B cell (primary cell): ENCODE results near the gene POMP. TPM values are rescaled to one million over a fixed set of nuclear protein-coding genes. Genes with fewer than 3 reads are reported as not detected.

Experiments
- ATAC-seq: fragments of 200-7000 bp; cut with Tn5 transposase; one replicate; pipeline ENCODE4 v1.10.0; 2021; ENCODE audit warnings: low read depth, mild to moderate bottlenecking, moderate number of reproducible peaks, moderate library complexity
- CTCF ChIA-PET: fragments of 350-600 bp; sonication (Branson Sonifier 250); formaldehyde crosslinking; loops from one replicate; lab custom pipeline; 2021; ENCODE audit warnings: antibody characterized with exemption, inconsistent platforms; lab: Charles Lee
- POLR2A ChIA-PET: fragments of 350-600 bp; sonication (Branson Sonifier 250); formaldehyde crosslinking; loops from one replicate; lab custom pipeline; 2021; ENCODE audit warnings: antibody characterized with exemption; lab: Charles Lee
- DNase-seq: peaks from one replicate; pipeline ENCODE4 v3.0.0; 2013
- H2AFZ ChIP-seq: 2 replicates; pipeline ENCODE4 v1.6.1; 2012; ENCODE audit warnings: mild to moderate bottlenecking, low read depth, low read length; ENCODE audit not compliant: insufficient read depth, poor library complexity, severe bottlenecking
- H3K27ac ChIP-seq, 2 donors: 1 replicate in 1 of 2; 2 replicates in 1 of 2; pipeline ENCODE4 v1.5.1; 2012 to 2013; ENCODE audit warnings: low read length in 2 of 2, mild to moderate bottlenecking in 2 of 2, moderate library complexity in 1 of 2
- H3K27me3 ChIP-seq, 4 experiments: fragments of 200-600 bp in 1 of 4; sonication (generic) in 1 of 4; replicated peaks in 1 of 4; 1 replicate in 2 of 4; 2 replicates in 2 of 4; pipeline versions ENCODE4 v1.6.1 to v1.7.0; 2013 to 2016; ENCODE audit warnings: low read length in 3 of 4, mild to moderate bottlenecking in 2 of 4, mixed read lengths in 1 of 4, moderate library complexity in 1 of 4; ENCODE audit not compliant: insufficient read depth in 4 of 4, control insufficient read depth in 3 of 4; ENCODE audit errors: control extremely low read depth in 1 of 4
- H3K36me3 ChIP-seq, 2 experiments: replicated peaks in 1 of 2; 1 replicate in 1 of 2; 2 replicates in 1 of 2; pipeline versions ENCODE4 v1.6.1 to v1.7.1; 2013; ENCODE audit warnings: low read length in 1 of 2; ENCODE audit not compliant: insufficient read depth in 2 of 2, control insufficient read depth in 1 of 2; ENCODE audit errors: control extremely low read depth in 1 of 2, extremely low read depth in 1 of 2
- H3K4me1 ChIP-seq, 2 donors: fragments of 200-600 bp in 1 of 2; sonication (generic) in 1 of 2; 1 replicate in 1 of 2; 2 replicates in 1 of 2; pipeline versions ENCODE4 v1.5.1 to v1.6.1; 2013 to 2017; ENCODE audit warnings: low read length in 2 of 2; ENCODE audit not compliant: control insufficient read depth in 2 of 2, insufficient read depth in 2 of 2
- H3K4me2 ChIP-seq: replicated peaks from 2 replicates; pipeline ENCODE3; 2012; ENCODE audit warnings: mild to moderate bottlenecking, low read depth, low read length; ENCODE audit not compliant: poor library complexity, severe bottlenecking
- H3K4me3 ChIP-seq, 5 experiments: fragments of 200-600 bp in 1 of 5; sonication (generic) in 1 of 5; 1 replicate in 3 of 5; 2 replicates in 2 of 5; pipeline versions ENCODE4 v1.5.1 to v1.7.0; 2011 to 2016; ENCODE audit warnings: low read length in 4 of 5, mild to moderate bottlenecking in 4 of 5, low read depth in 2 of 5, control low read depth in 1 of 5, moderate library complexity in 1 of 5; ENCODE audit not compliant: insufficient read depth in 1 of 5; ENCODE audit errors: control extremely low read depth in 1 of 5, extremely low read depth in 1 of 5
- H3K79me2 ChIP-seq: fragments of 200-600 bp; sonication (generic); one replicate; pipeline ENCODE4 v1.6.0; 2016; ENCODE audit warnings: low read length; ENCODE audit not compliant: control insufficient read depth, insufficient read depth
- H3K9ac ChIP-seq: fragments of 200-600 bp; sonication (generic); 2 replicates; pipeline ENCODE4 v1.6.1; 2017; ENCODE audit warnings: mild to moderate bottlenecking, low read length, moderate library complexity
- H3K9me3 ChIP-seq, 3 donors: one replicate each; pipeline versions ENCODE4 v1.6.1 to v1.7.1; 2013; ENCODE audit warnings: low read length in 2 of 3; ENCODE audit not compliant: control insufficient read depth in 2 of 3, insufficient read depth in 1 of 3; ENCODE audit errors: control extremely low read depth in 1 of 3
- H4K20me1 ChIP-seq: 2 replicates; pipeline ENCODE4 v1.6.0; 2012; ENCODE audit warnings: mild to moderate bottlenecking, low read length; ENCODE audit not compliant: insufficient read depth, control insufficient read depth, poor library complexity, severe bottlenecking
- H3K27ac Mint-ChIP-seq: one replicate; pipeline ENCODE4 v1.8.0; 2021; ENCODE audit warnings: mixed read lengths
- H3K27me3 Mint-ChIP-seq: one replicate; pipeline ENCODE4 v1.8.0; 2021; ENCODE audit warnings: mixed read lengths
- H3K4me1 Mint-ChIP-seq: one replicate; pipeline ENCODE4 v1.8.0; 2021; ENCODE audit warnings: mixed read lengths
- H3K4me3 Mint-ChIP-seq: one replicate; pipeline ENCODE4 v1.8.0; 2021; ENCODE audit warnings: mixed read lengths
- H3K9me3 Mint-ChIP-seq: one replicate; pipeline ENCODE4 v1.8.0; 2022; ENCODE audit warnings: mixed read lengths; ENCODE audit not compliant: insufficient read depth
- CTCF ChIP-seq: fragments of 200-600 bp; IDR thresholded peaks from one replicate; pipeline ENCODE4 v1.8.0; 2022; ENCODE audit warnings: antibody characterized with exemption, mild to moderate bottlenecking
- EZH2 ChIP-seq: IDR thresholded peaks from 2 replicates; pipeline ENCODE4 v1.6.1; 2012; ENCODE audit warnings: borderline replicate concordance, low read depth, mild to moderate bottlenecking, moderate library complexity, low read length; ENCODE audit not compliant: insufficient read depth, poor library complexity, severe bottlenecking
- WGBS: methylation state at CpG from one replicate; pipeline ENCODE4 v1.1.5; 2013; ENCODE audit warnings: missing lambda C conversion rate; ENCODE audit not compliant: insufficient coverage; 5-methylcytosine and 5-hydroxymethylcytosine counted together
- intact Hi-C: fragments of 100-400 bp; cut with micrococcal nuclease; formaldehyde crosslinking; loops from one replicate; pipeline ENCODE4 v1.10.0; 2022
- polyA plus RNA-seq: library from polyadenylated mRNA; depleted of rRNA; stranded (reverse); fragments of >200 nt; gene quantifications from 2 replicates; pipeline ENCODE4 v1.2.3, GENCODE V29; 2012
- total RNA-seq, 2 donors: library from RNA; stranded (reverse); fragments of 120-200 nt in 1 of 2; gene quantifications; 1 replicate in 1 of 2; 2 replicates in 1 of 2; pipeline versions ENCODE4 v1.2.3 to v1.2.4, GENCODE V29; 2013 to 2022

The POMP gene
- total and polyA plus RNA-seq, 2 donors (not counting 1 experiment from before 2014, with no cell fraction given): 14.0 to 28.7 TPM

- H3K27ac Mint-ChIP-seq: no peak overlapping the region
- ATAC-seq (no peak), DNase-seq (no peak)
- peaks cover 25 to 28% of the 10 kb centered on the region in 2 donors for H3K4me1 ChIP-seq
- H3K4me3 ChIP-seq: no peak overlapping the region
- WGBS: no CpG with 5 or more reads among the region's 1 CpG
- POLR2A ChIA-PET: no interaction called here
- intact Hi-C loops: no loop called here
- TF ChIP-seq EZH2 (no peak), CTCF (no peak)
- peaks cover 3 to 4% of the 10 kb centered on the region in 2 experiments for H3K36me3 ChIP-seq
- H3K79me2 ChIP-seq: peaks cover 98% of the 10 kb centered on the region
- H2AFZ ChIP-seq: no peak overlapping the region
- peaks cover 35% of the 10 kb centered on the region for H3K4me1 Mint-ChIP-seq
- H4K20me1 ChIP-seq: no peaks in the 10 kb centered on the region
- no peak overlapping the region for H3K4me3 Mint-ChIP-seq
- H3K27ac ChIP-seq: peak overlapping the region in 1 of 2 donors; percentile 11
- H3K27me3 ChIP-seq: no peaks in the 10 kb centered on the region
- H3K27me3 Mint-ChIP-seq: no peaks in the 10 kb centered on the region
- H3K9ac ChIP-seq: no peak overlapping the region
- CTCF ChIA-PET: no interaction called here
- H3K9me3 ChIP-seq: peaks cover 0 to 1% (median 0%) of the 10 kb centered on the region in 3 donors
- no peak overlapping the region for H3K4me2 ChIP-seq
- no peaks in the 10 kb centered on the region for H3K9me3 Mint-ChIP-seq
These were observed 4.7 kb upstream of the POMP start for GRCh38 chr13:28654276-28654675.

GRCh38 chr13:28655561-28655960, 3.4 kb upstream of the POMP start:
- Mint-ChIP-seq H3K9me3 (no peaks in the 10 kb centered on the region), H3K4me1 (peaks cover 47% of the 10 kb centered on the region), H3K4me3 (no peak overlapping the region), H3K27me3 (no peaks in the 10 kb centered on the region), H3K27ac (no peak overlapping the region)
- Histone ChIP-seq H4K20me1 (peaks cover 3% of the 10 kb centered on the region), H3K9me3 (peaks cover 0 to 1% (median 0%) of the 10 kb centered on the region in 3 donors), H3K4me2 (no peak overlapping the region), H3K4me3 (no peak overlapping the region), H3K4me1 (peaks cover 37 to 39% of the 10 kb centered on the region in 2 donors), H3K36me3 (peaks cover 5 to 8% of the 10 kb centered on the region in 2 experiments), H3K27me3 (no peaks in the 10 kb centered on the region), H2AFZ (no peak overlapping the region), H3K79me2 (peaks cover 100% of the 10 kb centered on the region), H3K27ac (peak overlapping the region in 1 of 2 donors; percentile 93), H3K9ac (no peak overlapping the region)
- TF ChIP-seq CTCF: no peak
- TF ChIP-seq EZH2: no peak
- DNase-seq (no peak), ATAC-seq (no peak)
- intact Hi-C loops: loop anchor here (5.0 kb wide), 3 partner anchors 333 to 937 kb away; no protein-coding TSS in a partner anchor
- ChIA-PET POLR2A (no interaction called here), CTCF (interaction anchor here (0.6 to 1.0 kb wide), 3 partner anchors 13 to 661 kb away, joined by 3 read pairs; no protein-coding TSS in a partner anchor)
- WGBS: 100% methylated on average over 2 of the region's 3 CpGs
